GM12865 (cell line): Measurements from ENCODE around the gene APOBEC3G.

Experiments
- DNase-seq: peaks from one replicate; pipeline ENCODE4 v3.0.0; 2010; ENCODE audit warnings: low read depth
- H3K4me3 ChIP-seq: 2 replicates; pipeline ENCODE4 v1.5.1; 2011; ENCODE audit warnings: mild to moderate bottlenecking, low read depth, low read length, control low read depth
- CTCF ChIP-seq: IDR thresholded peaks from 2 replicates; pipeline ENCODE4 v1.5.1; 2011; ENCODE audit warnings: low read length, control low read depth, low read depth, inconsistent platforms; ENCODE audit not compliant: insufficient read depth; ENCODE audit errors: missing control alignments

APOBEC3G gene

GRCh38 chr22:39129081-39129480 is 52.0 kb downstream of the APOBEC3G start:
- H3K4me3 ChIP-seq: no peak overlapping the region
- no peak for TF ChIP-seq CTCF
- DNase-seq: no peak

- no peak overlapping the region for H3K4me3 ChIP-seq
- TF ChIP-seq CTCF: no peak
- no peak for DNase-seq
Measured at GRCh38 chr22:39129746-39130145, 52.7 kb downstream of the APOBEC3G start.

GRCh38 chr22:39130152-39130704 is 53.2 kb downstream of the APOBEC3G start:
- no peak for DNase-seq
- no peak overlapping the region for H3K4me3 ChIP-seq
- TF ChIP-seq CTCF: no peak

- no peak for DNase-seq
- TF ChIP-seq CTCF: no peak
- no peak overlapping the region for H3K4me3 ChIP-seq
Measured at GRCh38 chr22:39130892-39131855, 54.1 kb downstream of the APOBEC3G start.

- TF ChIP-seq CTCF: no peak
- no peak overlapping the region for H3K4me3 ChIP-seq
- DNase-seq: no peak
Measured at GRCh38 chr22:39132281-39132680, 55.2 kb downstream of the APOBEC3G start.

GRCh38 chr22:39132871-39133524 is 55.9 kb downstream of the APOBEC3G start:
- no peak for TF ChIP-seq CTCF
- no peak for DNase-seq
- H3K4me3 ChIP-seq: no peak overlapping the region
